GM18499 (cell line): Measurements from ENCODE around the gene MANSC4.

Experiments used
- ATAC-seq: cut with Tn5 transposase; IDR thresholded peaks from one replicate; pipeline ENCODE4 v1.9.1; 2021; ENCODE audit warnings: moderate number of reproducible peaks; ENCODE audit not compliant: insufficient read depth, unreplicated experiment

The MANSC4 gene

GRCh38 chr12:27779920-27780611 is at the start of gene MANSC4, which contains the start of gene KLHL42:
Gene MANSC4, minus strand, starts transcription at chr12:27780236. Its CDS starts 8,960 bp downstream, at chr12:27771276.
Gene KLHL42, plus strand, starts transcription at chr12:27780233. Its CDS starts 98 bp downstream, at chr12:27780331.
- peak; percentile 55 for ATAC-seq

- no peak for ATAC-seq
These were observed 48.2 kb upstream of the MANSC4 start for GRCh38 chr12:27828196-27828595.

- no peak for ATAC-seq
These were observed 46.0 kb upstream of the MANSC4 start for GRCh38 chr12:27826076-27826475.

- peak; percentile 45 for ATAC-seq
These were observed 44.2 kb upstream of the MANSC4 start for GRCh38 chr12:27824126-27824842.

- no peak for ATAC-seq
These were observed 43.0 kb upstream of the MANSC4 start for GRCh38 chr12:27823038-27823437.

GRCh38 chr12:27822076-27822712 is 42.2 kb upstream of the MANSC4 start:
- ATAC-seq, result peak; percentile 64

- no peak for ATAC-seq
These were observed 41.4 kb upstream of the MANSC4 start for GRCh38 chr12:27821259-27821973.

GRCh38 chr12:27820564-27820963 is 40.5 kb upstream of the MANSC4 start:
- ATAC-seq, result no peak

GRCh38 chr12:27818401-27818918 is 38.4 kb upstream of the MANSC4 start:
- ATAC-seq, result no peak

GRCh38 chr12:27817766-27818165 is 37.7 kb upstream of the MANSC4 start:
- ATAC-seq, result no peak

GRCh38 chr12:27814851-27815591 is 35.0 kb upstream of the MANSC4 start:
- no peak for ATAC-seq

- no peak for ATAC-seq
These were observed 34.4 kb upstream of the MANSC4 start for GRCh38 chr12:27814411-27814810.

- ATAC-seq, result no peak
These were observed 32.5 kb upstream of the MANSC4 start for GRCh38 chr12:27812502-27812901.

GRCh38 chr12:27810756-27811155 is 30.7 kb upstream of the MANSC4 start:
- ATAC-seq, result no peak

- no peak for ATAC-seq
These were observed 28.8 kb upstream of the MANSC4 start for GRCh38 chr12:27808841-27809240.

GRCh38 chr12:27807063-27807703 is 27.1 kb upstream of the MANSC4 start:
- no peak for ATAC-seq

- no peak for ATAC-seq
These were observed 26.2 kb upstream of the MANSC4 start for GRCh38 chr12:27806259-27806658.

GRCh38 chr12:27805238-27805637 is 25.2 kb upstream of the MANSC4 start:
- ATAC-seq, result no peak

GRCh38 chr12:27802936-27803335 is 22.9 kb upstream of the MANSC4 start:
- no peak for ATAC-seq
